Measurements from ENCODE around the gene DCDC1.

The DCDC1 gene

GRCh38 chr11:30876228-30876627 lies 493.3 kb downstream of the DCDC1 start:
- no peaks in the 10 kb centered on the region for H3K27me3 ChIP-seq (ENCODE audit: insufficient read depth, poor library complexity, severe bottlenecking)
- H3K27ac ChIP-seq (ENCODE audit: poor library complexity, severe bottlenecking) = no peak overlapping the region
- TF ChIP-seq CTCF (IDR thresholded peaks at IDR 0.05; ENCODE audit: poor library complexity, severe bottlenecking) = no peak
- ATAC-seq (ENCODE audit: low read depth) (no peak), DNase-seq (ENCODE audit: low spot score) (no peak)
- H3K9me3 ChIP-seq (ENCODE audit: severe bottlenecking) = no peaks in the 10 kb centered on the region
- H3K4me3 ChIP-seq (ENCODE audit: severe bottlenecking) = no peak overlapping the region
- H3K4me1 ChIP-seq (ENCODE audit: insufficient read depth, poor library complexity, severe bottlenecking) = no peaks in the 10 kb centered on the region
- H3K36me3 ChIP-seq (ENCODE audit: low read depth) = no peaks in the 10 kb centered on the region

- Histone ChIP-seq H3K36me3 (ENCODE audit: low read depth) (no peaks in the 10 kb centered on the region), H3K9me3 (ENCODE audit: severe bottlenecking) (no peaks in the 10 kb centered on the region), H3K4me1 (ENCODE audit: insufficient read depth, poor library complexity, severe bottlenecking) (no peaks in the 10 kb centered on the region), H3K27me3 (ENCODE audit: insufficient read depth, poor library complexity, severe bottlenecking) (no peaks in the 10 kb centered on the region), H3K27ac (ENCODE audit: poor library complexity, severe bottlenecking) (no peak overlapping the region), H3K4me3 (ENCODE audit: severe bottlenecking) (no peak overlapping the region)
- ATAC-seq (ENCODE audit: low read depth) = no peak
- TF ChIP-seq CTCF (IDR thresholded peaks at IDR 0.05; ENCODE audit: poor library complexity, severe bottlenecking) = no peak
- no peak for DNase-seq (ENCODE audit: low spot score)
These were observed 493.7 kb downstream of the DCDC1 start for GRCh38 chr11:30875806-30876205.

GRCh38 chr11:30873924-30874610 lies 495.5 kb downstream of the DCDC1 start:
- H3K9me3 ChIP-seq (ENCODE audit: severe bottlenecking) = no peaks in the 10 kb centered on the region
- H3K27me3 ChIP-seq (ENCODE audit: insufficient read depth, poor library complexity, severe bottlenecking) = no peaks in the 10 kb centered on the region
- ATAC-seq (ENCODE audit: low read depth) (no peak), DNase-seq (ENCODE audit: low spot score) (no peak)
- H3K27ac ChIP-seq (ENCODE audit: poor library complexity, severe bottlenecking) = no peak overlapping the region
- H3K36me3 ChIP-seq (ENCODE audit: low read depth) = no peaks in the 10 kb centered on the region
- no peak for TF ChIP-seq CTCF (IDR thresholded peaks at IDR 0.05; ENCODE audit: poor library complexity, severe bottlenecking)
- H3K4me3 ChIP-seq (ENCODE audit: severe bottlenecking) = no peak overlapping the region
- no peaks in the 10 kb centered on the region for H3K4me1 ChIP-seq (ENCODE audit: insufficient read depth, poor library complexity, severe bottlenecking)

GRCh38 chr11:30868626-30869081 lies 500.9 kb downstream of the DCDC1 start:
- Histone ChIP-seq H3K4me1 (ENCODE audit: insufficient read depth, poor library complexity, severe bottlenecking) (no peaks in the 10 kb centered on the region), H3K27me3 (ENCODE audit: insufficient read depth, poor library complexity, severe bottlenecking) (no peaks in the 10 kb centered on the region), H3K27ac (ENCODE audit: poor library complexity, severe bottlenecking) (no peak overlapping the region), H3K9me3 (ENCODE audit: severe bottlenecking) (no peaks in the 10 kb centered on the region), H3K4me3 (ENCODE audit: severe bottlenecking) (no peak overlapping the region), H3K36me3 (ENCODE audit: low read depth) (no peaks in the 10 kb centered on the region)
- ATAC-seq (ENCODE audit: low read depth) (no peak), DNase-seq (ENCODE audit: low spot score) (no peak)
- no peak for TF ChIP-seq CTCF (IDR thresholded peaks at IDR 0.05; ENCODE audit: poor library complexity, severe bottlenecking)

DNA sequence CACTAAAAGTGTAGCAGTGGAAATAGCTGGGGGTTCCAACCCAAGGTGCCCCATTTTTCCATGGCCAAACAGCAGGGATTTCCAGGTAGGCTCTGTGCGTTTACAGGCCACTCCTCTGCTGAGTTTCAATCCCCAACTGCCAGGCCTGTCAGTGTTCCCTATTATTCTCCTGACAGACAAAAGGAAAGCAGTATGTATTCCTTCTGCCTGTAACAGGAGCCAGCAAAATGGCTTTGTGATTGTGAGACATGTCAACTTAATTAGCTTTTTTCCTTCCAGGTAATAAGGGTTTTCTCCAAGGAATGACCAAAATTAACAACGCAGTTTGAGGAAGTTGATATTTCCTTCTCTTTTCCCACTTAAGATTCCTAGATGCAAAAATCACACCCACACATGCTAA lies 506.3 kb downstream of the DCDC1 start:
- H3K4me1 ChIP-seq (ENCODE audit: insufficient read depth, poor library complexity, severe bottlenecking) = no peaks in the 10 kb centered on the region
- no peak overlapping the region for H3K4me3 ChIP-seq (ENCODE audit: severe bottlenecking)
- no peak overlapping the region for H3K27ac ChIP-seq (ENCODE audit: poor library complexity, severe bottlenecking)
- H3K27me3 ChIP-seq (ENCODE audit: insufficient read depth, poor library complexity, severe bottlenecking) = no peaks in the 10 kb centered on the region
- DNase-seq (ENCODE audit: low spot score) (no peak), ATAC-seq (ENCODE audit: low read depth) (no peak)
- H3K36me3 ChIP-seq (ENCODE audit: low read depth) = no peaks in the 10 kb centered on the region
- no peak for TF ChIP-seq CTCF (IDR thresholded peaks at IDR 0.05; ENCODE audit: poor library complexity, severe bottlenecking)
- H3K9me3 ChIP-seq (ENCODE audit: severe bottlenecking) = no peaks in the 10 kb centered on the region

All from RWPE2 (cell line).